HCT116 (cell line): ENCODE data around the gene ZNF341. TPM values are rescaled to one million over a fixed set of nuclear protein-coding genes. Genes with fewer than 3 reads are reported as not detected.

Source experiments
- ATAC-seq: fragments of 200-7000 bp; cut with Tn5 transposase; 2 replicates; pipeline ENCODE4 v1.9.1; 2020; ENCODE audit warnings: mild to moderate bottlenecking, moderate library complexity
- BruUV-seq: library from RNA; stranded (reverse); fragments of 400-500 nt; replicated peaks from 2 replicates; lab custom pipeline; 2021; lab: Mats Ljungman, UMichigan
- CTCF ChIA-PET: fragments of 300-600 bp; sonication (Branson Sonifier 250); formaldehyde crosslinking; loops from one replicate; lab custom pipeline; 2021; ENCODE audit warnings: antibody characterized with exemption; lab: Charles Lee
- POLR2A ChIA-PET: fragments of 300-600, 350-600 bp; sonication (Branson Sonifier 250); formaldehyde crosslinking; loops from one replicate; lab custom pipeline; 2021; ENCODE audit warnings: antibody characterized with exemption; lab: Charles Lee
- RAD21 ChIA-PET, 2 experiments: fragments of 300-600 bp; sonication (Branson Sonifier 250); formaldehyde crosslinking; loops; one replicate each; lab custom pipeline; 2023; ENCODE audit warnings: low total read pairs in 2 of 2; ENCODE audit not compliant: uncharacterized antibody in 2 of 2, unreplicated experiment in 2 of 2, low non-redundant PET in 1 of 2; lab: Charles Lee
- DNase-seq: peaks from one replicate; pipeline ENCODE4 v3.0.0-alpha.2; 2010; ENCODE audit warnings: low read depth, low spot score
- H2AFZ ChIP-seq: fragments of 200-600 bp; shearing (Covaris generic), sonication (generic); 2 replicates; pipeline ENCODE4 v1.6.1; 2017; ENCODE audit warnings: low read depth, mixed run types, mixed read lengths, antibody characterized with exemption, low read length; ENCODE audit not compliant: poor library complexity, severe bottlenecking
- H3K27ac ChIP-seq: 2 replicates; pipeline ENCODE4 v1.5.1; 2012; ENCODE audit warnings: low read depth, low read length
- H3K27me3 ChIP-seq: fragments of 200-600 bp; sonication (generic); 2 replicates; pipeline ENCODE4 v1.6.1; 2016; ENCODE audit warnings: mixed run types, low read length, mixed read lengths; ENCODE audit not compliant: insufficient read depth
- H3K36me3 ChIP-seq, 2 experiments: fragments of 200-500 bp in 1 of 2; fragments of 200-600 bp in 1 of 2; sonication (Bioruptor generic) in 1 of 2; sonication (generic) in 1 of 2; 2 replicates each; pipeline versions ENCODE4 v1.5.1 to v1.6.1; 2014 to 2016; ENCODE audit warnings: low read length in 2 of 2, inconsistent platforms in 1 of 2, mixed read lengths in 1 of 2, mixed run types in 1 of 2; ENCODE audit not compliant: insufficient read depth in 2 of 2, control insufficient read depth in 1 of 2
- H3K4me1 ChIP-seq, 2 experiments: fragments of 200-600 bp in 1 of 2; sonication (generic) in 1 of 2; 2 replicates each; pipeline versions ENCODE4 v1.5.1 to v1.6.1; 2012 to 2017; ENCODE audit warnings: low read length in 2 of 2, inconsistent platforms in 1 of 2, mild to moderate bottlenecking in 1 of 2, mixed read lengths in 1 of 2, mixed run types in 1 of 2, moderate library complexity in 1 of 2; ENCODE audit not compliant: insufficient read depth in 2 of 2, control insufficient read depth in 1 of 2
- H3K4me2 ChIP-seq: fragments of 200-600 bp; sonication (generic); 2 replicates; pipeline ENCODE4 v1.6.1; 2017; ENCODE audit warnings: mixed run types, low read length, mixed read lengths
- H3K4me3 ChIP-seq, 2 experiments: fragments of 200-600 bp in 1 of 2; sonication (generic) in 1 of 2; replicated peaks in 1 of 2; 2 replicates each; pipeline ENCODE4 v1.5.1; 2011 to 2016; ENCODE audit warnings: low read length in 2 of 2, control low read depth in 1 of 2, low read depth in 1 of 2, mild to moderate bottlenecking in 1 of 2, mixed read lengths in 1 of 2, mixed run types in 1 of 2
- H3K79me2 ChIP-seq: fragments of 200-600 bp; sonication (generic); 2 replicates; pipeline ENCODE4 v1.6.1; 2017; ENCODE audit warnings: mild to moderate bottlenecking, mixed run types, low read length, moderate library complexity, mixed read lengths; ENCODE audit not compliant: insufficient read depth
- H3K9ac ChIP-seq: fragments of 200-600 bp; sonication (generic); 2 replicates; pipeline ENCODE4 v1.6.1; 2016; ENCODE audit warnings: low read length, mixed read lengths
- H3K9me2 ChIP-seq: fragments of 200-600 bp; sonication (generic), shearing (Covaris generic); 2 replicates; pipeline ENCODE4 v1.6.1; 2017; ENCODE audit warnings: mixed run types, mild to moderate bottlenecking, moderate library complexity; ENCODE audit not compliant: insufficient read depth
- H3K9me3 ChIP-seq, 2 experiments: fragments of 200-500 bp in 1 of 2; fragments of 200-600 bp in 1 of 2; sonication (Bioruptor generic) in 1 of 2; sonication (generic) in 1 of 2; 2 replicates each; pipeline ENCODE4 v1.6.1; 2014 to 2017; ENCODE audit warnings: low read length in 2 of 2, mixed read lengths in 2 of 2, inconsistent platforms in 1 of 2, low read depth in 1 of 2, mild to moderate bottlenecking in 1 of 2, mixed run types in 1 of 2, moderate library complexity in 1 of 2; ENCODE audit not compliant: control insufficient read depth in 1 of 2, insufficient read depth in 1 of 2
- H4K20me1 ChIP-seq: fragments of 200-600 bp; sonication (generic), shearing (Covaris generic); 2 replicates; pipeline ENCODE4 v1.6.1; 2017; ENCODE audit warnings: mixed run types, mild to moderate bottlenecking, moderate library complexity; ENCODE audit not compliant: insufficient read depth
- CEBPB ChIP-seq: IDR thresholded peaks from 2 replicates; pipeline ENCODE4 v1.6.1; 2012; ENCODE audit warnings: low read depth
- CTCF ChIP-seq, 3 experiments: fragments of 200-600 bp in 1 of 3; sonication (generic) in 1 of 3; IDR thresholded peaks in 2 of 3; conservative IDR thresholded peaks in 1 of 3; 2 replicates each; pipeline ENCODE4 v1.5.1; 2012 to 2017; ENCODE audit warnings: low read depth in 2 of 3, low read length in 2 of 3, antibody characterized with exemption in 1 of 3, borderline replicate concordance in 1 of 3, control low read depth in 1 of 3, mild to moderate bottlenecking in 1 of 3, mixed read lengths in 1 of 3, mixed run types in 1 of 3, moderate library complexity in 1 of 3; ENCODE audit not compliant: insufficient read depth in 1 of 3
- ELF1 ChIP-seq: IDR thresholded peaks from 2 replicates; pipeline ENCODE4 v1.6.1; 2012; ENCODE audit warnings: low read depth, borderline replicate concordance
- JUND ChIP-seq: IDR thresholded peaks from 2 replicates; pipeline ENCODE4 v1.6.1; 2012
- MAX ChIP-seq: IDR thresholded peaks from 2 replicates; pipeline ENCODE4 v1.6.1; 2012
- POLR2A ChIP-seq: IDR thresholded peaks from 2 replicates; pipeline ENCODE4 v1.7.0; 2011; ENCODE audit warnings: borderline replicate concordance; ENCODE audit not compliant: insufficient read depth, insufficient read length; ENCODE audit errors: extremely low read depth
- POLR2AphosphoS5 ChIP-seq: IDR thresholded peaks from 2 replicates; pipeline ENCODE4 v1.6.1; 2011; ENCODE audit warnings: mild to moderate bottlenecking, low read depth, low read length, moderate library complexity
- RAD21 ChIP-seq: IDR thresholded peaks from 2 replicates; pipeline ENCODE4 v1.6.1; 2012; ENCODE audit warnings: low read depth, mild to moderate bottlenecking
- REST ChIP-seq: IDR thresholded peaks from 2 replicates; pipeline ENCODE4 v1.6.1; 2012; ENCODE audit warnings: low read depth
- SP1 ChIP-seq: IDR thresholded peaks from 2 replicates; pipeline ENCODE4 v1.6.1; 2012; ENCODE audit warnings: low read depth
- SRF ChIP-seq: IDR thresholded peaks from 2 replicates; pipeline ENCODE4 v1.6.1; 2012; ENCODE audit warnings: low read depth
- ZNF274 ChIP-seq: fragments of 200-500 bp; sonication (Bioruptor generic); IDR thresholded peaks from 2 replicates; pipeline ENCODE4 v1.6.1; 2014; ENCODE audit warnings: mild to moderate bottlenecking, low read depth, low read length, inconsistent platforms
- intact Hi-C: fragments of 100-400 bp; cut with micrococcal nuclease; formaldehyde crosslinking; loops from 2 replicates; pipeline ENCODE4 v1.10.0; 2022
- total RNA-seq: library from RNA; stranded (reverse); gene quantifications from one replicate; pipeline ENCODE4 v1.2.1, GENCODE V29; 2021; ENCODE audit not compliant: unreplicated experiment

ZNF341 gene
- total RNA-seq, 1 experiment from 2014 or later, result 4.9 TPM

GRCh38 chr20:33814238-33814712 is 82.5 kb downstream of the ZNF341 start:
- intact Hi-C loops, result no loop called here
- no peak overlapping the region for H3K4me3 ChIP-seq
- H4K20me1 ChIP-seq, result peaks cover 12% of the 10 kb centered on the region; the same call in 1 of the 2 replicates
- ATAC-seq (no peak), DNase-seq (no peak)
- peaks cover 8 to 35% of the 10 kb centered on the region in 2 experiments for H3K4me1 ChIP-seq
- ChIA-PET CTCF (no interaction called here), RAD21 (no interaction called here), POLR2A (no interaction called here)
- peaks cover 0 to 4% of the 10 kb centered on the region in 2 experiments; a peak in 2 of 4 replicates for H3K36me3 ChIP-seq
- H3K4me2 ChIP-seq, result no peak overlapping the region
- H3K9me3 ChIP-seq, result no peaks in the 10 kb centered on the region
- H3K9ac ChIP-seq, result no peak overlapping the region
- no peak overlapping the region for H2AFZ ChIP-seq
- BruUV-seq, result no TSS peak
- no peaks in the 10 kb centered on the region for H3K9me2 ChIP-seq
- no peaks in the 10 kb centered on the region for H3K27me3 ChIP-seq
- no peak overlapping the region for H3K27ac ChIP-seq
- no peak for TF ChIP-seq CTCF (IDR thresholded peaks at IDR 0.05 in 2 of 3, conservative IDR thresholded peaks at IDR 0.05 in 1 of 3; ENCODE audit: borderline replicate concordance in 1 of 3, insufficient read depth in 1 of 3, low read depth in 2 of 3, low read length in 2 of 3)
- no peak for TF ChIP-seq SP1
- TF ChIP-seq JUND, result no peak
- TF ChIP-seq REST, result no peak
- TF ChIP-seq POLR2AphosphoS5, result no peak
- no peak for TF ChIP-seq MAX
- no peak for TF ChIP-seq ELF1
- TF ChIP-seq ZNF274, result no peak
- no peak for TF ChIP-seq RAD21
- no peak for TF ChIP-seq POLR2A
- no peak for TF ChIP-seq SRF
- TF ChIP-seq CEBPB, result no peak
- H3K79me2 ChIP-seq, result peaks cover 78% of the 10 kb centered on the region
